ENCODE measurements around the gene REXO2.

Gene REXO2

DNA sequence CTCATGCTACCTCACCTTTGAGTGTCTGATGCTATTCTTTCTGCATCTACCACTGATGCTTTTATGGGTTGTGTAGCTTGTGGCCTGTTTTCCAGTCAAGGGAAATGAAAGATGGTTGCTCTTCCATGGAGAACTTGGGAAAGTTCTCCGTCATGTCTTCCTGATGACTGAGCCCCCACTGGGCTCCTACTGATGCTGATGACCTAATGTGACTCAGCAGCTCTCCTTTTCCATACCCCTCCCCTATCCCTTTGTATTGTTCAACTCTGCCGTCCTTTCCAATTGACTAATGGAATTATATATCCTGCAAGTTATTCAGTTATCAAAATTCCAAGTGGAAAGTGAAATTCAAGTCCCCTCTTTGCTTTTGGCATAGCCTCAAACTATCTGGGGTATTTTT lies 44.7 kb downstream of the REXO2 start:
- DNase-seq (ENCODE audit: extremely low read depth, low read depth), result no peak
- TF ChIP-seq, protein P1, sequence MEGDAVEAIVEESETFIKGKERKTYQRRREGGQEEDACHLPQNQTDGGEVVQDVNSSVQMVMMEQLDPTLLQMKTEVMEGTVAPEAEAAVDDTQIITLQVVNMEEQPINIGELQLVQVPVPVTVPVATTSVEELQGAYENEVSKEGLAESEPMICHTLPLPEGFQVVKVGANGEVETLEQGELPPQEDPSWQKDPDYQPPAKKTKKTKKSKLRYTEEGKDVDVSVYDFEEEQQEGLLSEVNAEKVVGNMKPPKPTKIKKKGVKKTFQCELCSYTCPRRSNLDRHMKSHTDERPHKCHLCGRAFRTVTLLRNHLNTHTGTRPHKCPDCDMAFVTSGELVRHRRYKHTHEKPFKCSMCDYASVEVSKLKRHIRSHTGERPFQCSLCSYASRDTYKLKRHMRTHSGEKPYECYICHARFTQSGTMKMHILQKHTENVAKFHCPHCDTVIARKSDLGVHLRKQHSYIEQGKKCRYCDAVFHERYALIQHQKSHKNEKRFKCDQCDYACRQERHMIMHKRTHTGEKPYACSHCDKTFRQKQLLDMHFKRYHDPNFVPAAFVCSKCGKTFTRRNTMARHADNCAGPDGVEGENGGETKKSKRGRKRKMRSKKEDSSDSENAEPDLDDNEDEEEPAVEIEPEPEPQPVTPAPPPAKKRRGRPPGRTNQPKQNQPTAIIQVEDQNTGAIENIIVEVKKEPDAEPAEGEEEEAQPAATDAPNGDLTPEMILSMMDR (IDR thresholded peaks at IDR 0.05; ENCODE audit: low read depth, low read length), result no peak

DNA sequence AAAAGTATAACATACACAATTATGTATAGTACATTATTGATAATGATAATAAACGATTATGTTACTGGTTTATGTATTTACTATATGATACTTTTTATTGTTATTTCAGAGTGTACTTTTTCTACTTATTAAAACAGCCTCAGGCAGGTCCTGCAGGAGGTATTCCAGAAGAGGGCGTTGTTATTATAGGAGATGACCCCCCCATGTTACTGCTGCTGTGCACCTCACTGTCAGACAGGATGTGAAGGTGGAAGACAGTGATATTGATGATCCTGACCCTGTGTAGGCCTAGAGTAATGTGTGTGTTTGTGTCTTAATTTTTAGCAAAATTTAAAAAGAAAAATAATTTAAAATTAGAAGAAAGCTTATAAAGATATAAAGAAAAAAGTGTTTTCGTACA lies 57.6 kb downstream of the REXO2 start:
- DNase-seq (ENCODE audit: extremely low read depth, low read depth), result no peak
- TF ChIP-seq, protein P1 (IDR thresholded peaks at IDR 0.05; ENCODE audit: low read depth, low read length), result no peak

DNA sequence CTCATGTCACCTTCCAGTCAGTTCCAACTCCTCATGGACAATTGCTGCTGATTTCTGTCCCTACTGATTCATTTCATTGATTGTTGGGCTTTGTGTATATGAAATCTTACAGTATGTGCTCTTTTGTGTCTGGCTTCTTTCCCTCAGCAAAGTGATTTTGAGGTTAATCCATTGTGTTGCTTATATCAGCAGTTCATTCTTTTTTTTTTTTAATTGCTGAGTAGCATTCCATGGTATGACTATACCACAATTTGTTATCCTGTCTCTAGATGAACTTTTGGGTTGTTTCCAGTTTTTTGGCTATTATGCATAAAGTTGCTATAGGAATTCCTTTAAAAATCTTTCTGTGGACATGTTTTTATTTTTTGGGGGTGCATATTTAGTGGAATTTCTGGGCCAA lies 60.5 kb downstream of the REXO2 start:
- DNase-seq (ENCODE audit: extremely low read depth, low read depth), result no peak
- TF ChIP-seq, protein P1 (IDR thresholded peaks at IDR 0.05; ENCODE audit: low read depth, low read length), result no peak
